Activated T-cell treated with anti-CD3 and anti-CD28 coated beads, Interleukin-2, amount 50 U/mL, for 1 hour (primary cell): ENCODE results near the gene INSYN2B.
"Not testable (repeated sequence)": the region's sequence is repeated elsewhere in the genome, so short reads cannot be mapped to it uniquely, and the experiment has no call there.

ENCODE experiments used
- DNase-seq: peaks from one replicate; pipeline ENCODE4 v3.0.0-alpha.2; 2020

The INSYN2B gene

DNA sequence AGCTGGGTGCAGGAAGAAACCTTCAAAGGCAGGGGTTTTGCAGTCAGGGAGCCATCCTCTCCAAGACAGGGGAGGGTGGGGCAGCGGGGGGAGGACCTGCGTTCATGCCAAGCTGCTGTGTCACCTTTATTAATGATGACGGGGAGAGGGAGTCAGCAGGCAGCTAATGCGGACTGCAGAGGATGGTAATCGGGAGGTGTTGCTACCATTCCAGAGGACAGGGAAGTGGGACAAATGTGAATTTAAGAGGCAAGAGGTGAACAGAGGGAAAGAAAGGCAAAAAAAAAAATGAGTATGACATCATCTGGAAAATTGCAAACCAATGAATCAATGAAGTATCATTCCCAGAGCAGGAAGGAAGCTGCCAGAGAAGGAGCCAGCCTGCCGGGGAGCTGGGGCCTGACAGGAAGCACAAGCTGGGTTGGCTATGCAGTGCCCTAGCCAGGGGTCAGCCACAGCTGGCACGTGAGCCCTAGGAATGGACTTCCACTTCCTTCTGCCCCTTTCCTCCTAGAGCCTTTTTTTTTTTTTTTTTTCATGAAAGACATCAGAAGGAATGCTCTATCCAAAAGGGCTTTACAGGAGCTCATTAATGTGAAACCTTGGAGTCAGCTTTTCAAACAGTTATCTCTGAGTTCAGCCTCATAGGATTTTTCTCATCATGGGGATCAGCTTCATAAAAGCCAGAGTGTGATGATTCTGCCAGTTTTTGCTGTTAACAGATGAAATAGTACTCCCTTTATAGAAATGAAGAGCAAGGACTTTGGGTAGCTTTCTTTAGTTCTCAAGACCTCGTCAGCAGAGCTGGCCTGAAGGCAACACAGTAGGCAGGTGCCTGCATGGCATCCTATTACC is 9.2 kb downstream of the INSYN2B start:
- no peak for DNase-seq

DNA sequence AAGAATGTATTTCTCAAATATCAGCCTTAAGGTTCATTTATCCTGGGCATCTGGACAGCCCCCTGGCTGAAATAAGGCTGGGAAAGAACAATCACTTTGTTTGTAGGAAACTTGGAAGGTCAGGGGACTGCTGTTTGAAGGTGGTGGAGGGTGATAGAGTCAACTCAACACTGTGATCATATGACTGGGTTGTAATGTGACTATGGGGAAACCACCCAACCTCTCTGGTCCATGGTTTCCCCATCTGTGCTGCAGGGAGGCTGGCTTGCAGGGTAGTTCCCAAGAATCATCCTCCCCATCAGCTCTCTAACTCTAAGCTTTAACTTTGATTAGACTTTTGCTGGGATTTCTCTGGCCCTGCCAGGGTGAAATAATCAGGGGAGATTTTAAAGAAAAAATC is 10.0 kb downstream of the INSYN2B start:
- no peak for DNase-seq

DNA sequence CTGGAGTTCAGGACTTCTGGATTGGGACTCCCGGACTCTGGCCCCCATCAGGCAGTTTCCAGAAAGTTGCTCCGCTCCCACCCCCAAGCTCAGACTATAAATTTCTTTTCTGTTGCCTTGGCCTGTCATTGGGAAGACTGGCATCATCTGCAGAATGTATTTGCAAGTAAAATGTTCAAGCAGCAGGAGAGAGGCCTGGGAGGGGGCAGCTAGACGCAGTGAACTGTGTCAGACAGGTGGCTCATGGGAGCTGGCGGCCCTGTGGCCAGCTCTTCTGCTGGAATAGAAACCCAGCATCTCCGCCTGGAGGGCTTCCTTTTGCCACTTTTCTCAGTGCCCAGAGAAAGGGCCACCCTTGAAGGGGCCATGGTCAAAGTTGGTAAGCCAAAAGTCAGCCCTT is 16.0 kb downstream of the INSYN2B start:
- no peak for DNase-seq

DNA sequence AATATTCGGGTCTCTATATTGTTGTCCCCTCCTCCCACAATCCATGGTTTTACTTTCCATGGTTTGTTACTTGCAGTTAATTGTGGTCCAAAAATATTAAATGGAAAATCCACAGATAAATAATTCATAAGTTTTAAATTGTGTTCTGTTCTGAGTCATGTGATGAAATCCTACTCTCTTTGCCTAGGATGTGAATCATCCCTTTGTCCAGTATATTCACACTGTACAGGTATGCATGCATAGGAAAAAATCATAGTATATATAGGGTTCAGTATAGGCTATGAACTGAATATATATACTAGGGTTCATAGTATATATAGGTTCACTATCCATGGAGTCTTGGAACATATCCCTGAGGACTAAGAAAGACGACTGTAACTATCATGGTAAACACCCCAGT is 19.6 kb downstream of the INSYN2B start:
- no peak for DNase-seq

GRCh38 chr5:169958278-169958677 is 22.0 kb downstream of the INSYN2B start:
- DNase-seq, result no peak

- DNase-seq, result no peak
Observed at GRCh38 chr5:169956756-169957155, 23.5 kb downstream of the INSYN2B start.

DNA sequence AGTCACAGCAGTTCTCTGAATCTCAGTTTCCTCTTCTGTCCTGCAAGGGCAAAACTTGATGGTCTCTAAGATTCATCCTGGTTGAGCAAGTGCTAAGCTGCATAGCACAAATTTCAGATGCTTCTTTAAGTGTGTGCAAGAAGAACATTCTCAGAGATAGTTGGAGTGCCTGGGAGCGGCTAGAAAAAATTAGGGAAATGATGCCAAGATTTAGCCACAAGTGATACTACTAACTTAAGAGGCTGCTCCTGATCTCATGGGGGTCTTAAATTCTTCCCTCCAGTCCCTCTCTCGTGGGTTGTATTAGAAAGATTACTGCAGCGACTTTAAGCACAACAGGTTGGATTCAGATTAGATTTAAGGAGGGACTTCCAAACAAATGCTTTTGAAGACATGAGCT is 24.2 kb downstream of the INSYN2B start:
- DNase-seq, result no peak

DNA sequence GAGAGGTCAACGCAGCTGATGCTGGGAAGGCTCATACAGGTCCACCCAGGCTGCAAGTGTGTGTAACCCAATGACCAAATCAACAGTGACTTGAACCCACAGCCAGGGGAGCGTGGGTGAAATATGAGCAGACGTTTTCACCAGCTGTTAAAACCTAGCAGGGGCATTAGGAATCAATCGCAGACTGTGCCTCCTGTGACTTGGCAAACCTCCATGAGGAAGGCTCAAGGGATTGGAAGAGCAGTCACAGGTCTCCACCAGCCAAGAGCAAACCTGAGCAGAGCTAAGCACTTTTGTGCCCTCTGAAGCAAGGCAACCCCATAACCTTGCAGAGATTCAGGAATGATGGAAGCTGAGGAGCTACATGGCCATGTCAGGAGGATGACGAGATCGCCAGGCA is 25.5 kb downstream of the INSYN2B start:
- DNase-seq, result no peak

GRCh38 chr5:169953196-169953595 is 27.1 kb downstream of the INSYN2B start:
- not testable (repeated sequence) for DNase-seq

DNA sequence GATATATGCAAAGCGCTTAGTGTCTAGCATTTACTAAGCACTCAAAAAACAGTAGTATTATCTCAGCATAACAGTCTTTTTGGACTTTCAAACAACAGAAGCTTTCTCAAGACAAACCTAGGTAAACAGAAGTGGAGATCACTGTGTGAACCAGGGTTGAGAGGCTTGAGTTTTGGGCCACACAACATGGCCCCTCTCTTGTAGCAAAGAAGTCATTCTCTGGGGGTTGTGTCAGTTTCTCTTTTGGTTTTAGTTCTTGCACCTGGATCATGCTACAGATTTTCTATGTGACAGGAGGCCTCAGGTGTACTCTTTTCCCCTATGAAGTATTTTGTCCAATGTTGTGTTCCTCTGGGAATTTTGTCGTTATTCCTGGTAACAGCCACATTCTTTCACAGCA is 30.0 kb downstream of the INSYN2B start:
- DNase-seq, result no peak

- no peak for DNase-seq
Observed at GRCh38 chr5:169946743-169947295, 33.5 kb downstream of the INSYN2B start.

DNA sequence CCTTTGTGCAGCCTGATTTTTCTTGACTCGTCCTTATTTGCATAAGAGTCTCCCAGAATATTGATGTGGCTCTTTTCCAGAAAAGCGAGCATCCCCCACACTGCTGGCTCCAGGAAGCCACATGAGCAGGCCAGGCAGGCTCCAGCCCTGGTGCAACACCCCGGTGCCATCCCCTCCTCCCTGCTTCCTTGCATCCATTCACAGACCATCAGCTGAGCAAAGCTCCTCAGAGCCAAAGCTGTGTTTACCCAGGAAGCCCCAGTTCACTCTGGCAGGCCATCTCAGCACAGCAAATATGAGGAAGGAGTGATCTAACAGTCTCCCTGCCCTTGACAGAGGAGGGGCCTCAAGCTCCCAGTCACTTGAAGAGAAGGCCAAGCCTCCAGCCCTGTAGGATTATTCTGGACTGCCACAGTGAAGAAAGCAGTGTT is 34.4 kb downstream of the INSYN2B start:
- DNase-seq, result no peak

GRCh38 chr5:169944922-169945680 is 35.2 kb downstream of the INSYN2B start:
- DNase-seq, result no peak

GRCh38 chr5:169944115-169944514 is 36.2 kb downstream of the INSYN2B start:
- no peak for DNase-seq

DNA sequence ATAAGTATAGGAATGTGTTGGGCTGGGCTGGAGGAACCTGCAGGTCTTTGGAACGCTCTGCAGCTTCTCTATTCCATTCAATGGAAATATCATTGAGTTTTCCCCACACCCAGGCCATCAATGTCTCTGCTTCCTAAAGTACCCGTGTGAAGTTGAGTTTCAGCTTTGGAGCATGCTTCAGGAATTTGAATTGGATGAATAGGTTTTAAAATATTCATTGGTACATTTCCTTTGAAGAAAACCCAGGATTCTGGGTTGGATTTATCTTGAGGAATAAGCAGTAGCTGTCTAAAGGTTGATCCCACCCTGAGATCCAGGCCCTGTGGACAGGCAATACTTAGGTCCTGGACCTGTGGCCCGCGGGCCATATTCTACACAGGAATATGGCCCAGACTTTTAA is 37.3 kb downstream of the INSYN2B start:
- no peak for DNase-seq

DNA sequence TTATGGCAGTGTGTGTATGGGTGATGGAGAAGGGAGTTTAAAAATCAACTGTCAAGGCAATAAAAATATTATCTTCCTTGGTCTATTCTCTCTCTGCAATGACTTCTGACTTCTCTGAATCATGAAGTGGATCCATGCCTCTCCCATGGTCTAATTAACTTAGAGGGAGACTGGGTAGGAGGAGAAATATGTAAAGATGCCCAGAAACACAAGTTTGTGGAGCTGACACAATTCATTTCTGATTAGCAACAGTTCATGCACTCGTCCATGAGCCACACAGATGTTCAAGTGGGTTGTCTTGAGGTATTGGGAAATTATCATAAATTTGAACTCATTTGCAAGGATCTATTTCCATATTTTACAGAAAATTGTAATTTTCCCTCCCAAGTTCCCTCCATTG is 38.1 kb downstream of the INSYN2B start:
- no peak for DNase-seq

DNA sequence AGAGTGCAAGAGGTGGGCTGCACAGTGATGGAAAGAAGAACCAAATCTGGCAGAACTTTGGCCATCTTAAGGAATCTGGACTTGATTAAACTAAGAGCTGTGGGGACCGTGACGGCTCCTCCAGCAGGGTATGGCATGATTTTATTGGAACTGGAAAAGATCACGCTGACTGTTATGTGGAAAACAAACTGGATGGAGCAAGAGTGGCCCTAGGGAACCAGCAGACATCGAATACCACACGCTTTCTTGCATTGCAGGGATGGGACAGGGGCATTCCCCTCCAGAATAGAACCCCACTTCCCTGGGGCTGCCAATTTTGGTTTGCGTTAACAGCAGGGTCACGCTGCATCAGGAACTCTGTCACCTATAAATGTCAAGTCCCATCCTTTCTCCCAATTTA is 38.8 kb downstream of the INSYN2B start:
- DNase-seq, result no peak

DNA sequence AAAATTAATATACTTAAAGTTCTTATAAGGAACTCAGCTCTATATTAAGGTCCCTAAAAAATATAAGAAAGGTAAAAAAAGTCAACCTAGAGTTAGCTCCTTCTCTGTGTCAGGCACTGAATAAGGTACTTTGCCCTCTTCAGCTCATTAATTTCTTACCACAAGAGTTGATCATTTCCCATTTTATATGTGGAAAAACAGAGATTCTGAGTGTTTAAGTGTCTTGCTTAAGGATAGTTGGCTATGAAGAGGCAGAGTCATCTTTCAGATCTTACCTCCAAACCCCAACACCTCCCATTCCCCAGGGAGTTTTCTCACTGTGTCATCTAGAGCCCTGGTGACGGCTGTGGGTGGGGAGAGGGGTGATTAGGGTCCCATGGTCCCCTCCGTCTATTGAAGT is 40.6 kb downstream of the INSYN2B start:
- DNase-seq, result no peak

DNA sequence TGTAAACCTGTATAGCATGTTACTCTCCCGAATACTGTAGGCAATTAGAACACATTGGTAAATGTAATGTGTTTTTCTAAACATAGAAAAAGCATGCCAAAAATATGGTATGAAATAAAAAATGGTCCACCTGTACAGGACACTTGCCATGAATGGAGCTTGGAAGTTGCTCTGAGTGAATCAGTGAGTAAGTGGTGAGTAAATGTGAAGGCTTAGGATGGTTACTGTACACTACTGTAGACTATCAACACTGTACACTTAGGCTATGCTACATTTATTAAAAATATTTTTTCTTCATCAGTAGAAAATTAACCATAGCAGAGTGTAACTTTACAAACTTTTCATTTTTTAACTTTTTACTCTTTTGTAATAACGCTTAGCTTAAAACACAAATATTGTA is 41.9 kb downstream of the INSYN2B start:
- no peak for DNase-seq

- DNase-seq, result no peak
Observed at GRCh38 chr5:169935762-169936161, 44.5 kb downstream of the INSYN2B start.

DNA sequence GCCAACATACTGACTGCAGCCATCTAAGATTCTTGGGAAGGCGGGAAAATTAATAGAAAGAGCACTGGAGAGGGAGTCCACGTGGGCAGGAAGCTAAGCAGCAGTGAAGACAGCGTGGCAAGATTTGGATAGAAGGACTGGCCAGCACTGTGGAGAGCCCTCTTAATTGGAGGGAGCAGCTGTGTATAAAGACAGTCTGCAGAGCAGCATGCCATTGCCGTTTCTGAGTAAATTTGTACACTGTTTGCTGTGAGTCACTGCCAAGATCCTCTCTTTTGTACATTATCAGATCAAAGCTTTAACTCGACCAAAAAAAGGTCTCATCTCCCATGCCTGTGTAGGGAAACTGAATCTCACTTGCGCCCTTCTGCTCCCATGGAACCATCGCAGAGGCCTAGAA is 45.3 kb downstream of the INSYN2B start:
- DNase-seq, result no peak

DNA sequence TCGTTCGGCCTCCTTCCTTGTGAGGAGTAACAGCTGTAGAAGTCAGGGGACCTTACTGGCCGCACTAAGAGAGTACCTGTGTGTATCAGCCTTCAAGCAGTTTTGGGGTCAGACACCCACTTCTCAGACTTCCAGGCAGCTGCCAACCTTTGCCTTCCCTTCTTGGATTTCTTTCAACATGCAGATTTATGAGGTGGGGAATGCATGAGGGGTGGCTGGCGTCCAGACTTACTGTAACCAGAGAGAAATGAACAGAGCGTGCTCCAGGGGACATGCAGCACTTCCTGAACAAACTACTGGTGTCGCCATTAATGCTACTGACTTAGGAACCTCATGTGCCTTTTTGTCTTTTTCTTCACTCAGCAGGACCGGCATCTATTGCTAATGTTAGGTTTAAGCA is 46.7 kb downstream of the INSYN2B start:
- DNase-seq, result no peak

- no peak for DNase-seq
Observed at GRCh38 chr5:169933127-169933526, 47.2 kb downstream of the INSYN2B start.

DNA sequence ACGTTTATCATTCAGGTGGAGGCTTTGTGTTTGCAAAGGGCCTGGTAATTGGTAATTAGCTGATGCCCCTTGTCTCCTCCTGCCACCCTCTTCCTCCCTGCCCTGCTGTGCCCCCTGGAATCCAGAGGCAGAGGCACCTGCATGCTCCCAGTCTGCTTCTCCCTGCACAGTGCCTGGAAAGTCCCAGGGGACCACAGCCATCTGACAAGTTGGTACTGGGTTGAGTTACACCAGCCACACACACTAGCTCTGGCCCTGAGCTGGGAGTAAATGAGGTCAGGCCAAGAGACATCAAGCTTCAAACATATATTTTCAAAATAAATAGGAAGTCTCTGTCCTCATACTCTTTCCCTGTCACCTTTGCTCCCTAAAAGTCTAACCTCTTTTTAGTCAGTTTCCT is 56.3 kb downstream of the INSYN2B start:
- no peak for DNase-seq
